ENCODE results near the gene SCG3. TPM values are rescaled to one million over a fixed set of nuclear protein-coding genes. Genes with fewer than 3 reads are reported as not detected.

SCG3 gene
- total RNA-seq, 4 donors from 2014 or later: not detected

- Histone ChIP-seq H3K27me3 (peaks cover 18% of the 10 kb centered on the region), H3K27ac (no peak overlapping the region), H3K4me1 (no peaks in the 10 kb centered on the region), H3K4me3 (no peak overlapping the region), H3K36me3 (no peaks in the 10 kb centered on the region), H3K9me3 (no peaks in the 10 kb centered on the region)
- TF ChIP-seq POLR2A (IDR thresholded peaks at IDR 0.05): no peak
- TF ChIP-seq CTCF (IDR thresholded peaks at IDR 0.05): no peak
- no peak for TF ChIP-seq EP300 (IDR thresholded peaks at IDR 0.05)
- no peak for DNase-seq (ENCODE audit: low spot score in 2 of 2)
- 26% methylated on average over 6 of the region's 6 CpGs for WGBS
These were observed 13.8 kb upstream of the SCG3 start for GRCh38 chr15:51667478-51667877.

GRCh38 chr15:51668446-51668845, 12.9 kb upstream of the SCG3 start:
- no peaks in the 10 kb centered on the region for H3K36me3 ChIP-seq
- 85% methylated on average over 5 of the region's 5 CpGs for WGBS
- no peak for TF ChIP-seq EP300 (IDR thresholded peaks at IDR 0.05)
- no peak for TF ChIP-seq POLR2A (IDR thresholded peaks at IDR 0.05)
- TF ChIP-seq POLR2AphosphoS5 (IDR thresholded peaks at IDR 0.05): no peak
- DNase-seq (ENCODE audit: low spot score in 2 of 2): no peak
- H3K27ac ChIP-seq: no peak overlapping the region
- H3K27me3 ChIP-seq: peaks cover 25% of the 10 kb centered on the region
- no peak overlapping the region for H3K4me3 ChIP-seq
- no peaks in the 10 kb centered on the region for H3K9me3 ChIP-seq
- no peaks in the 10 kb centered on the region for H3K4me1 ChIP-seq

- no peaks in the 10 kb centered on the region for H3K4me1 ChIP-seq
These were observed 11.9 kb upstream of the SCG3 start for GRCh38 chr15:51669381-51669780.

GRCh38 chr15:51672155-51672687, 9.1 kb upstream of the SCG3 start:
- Histone ChIP-seq H3K4me1 (no peaks in the 10 kb centered on the region), H3K27ac (no peak overlapping the region), H3K36me3 (no peaks in the 10 kb centered on the region), H3K4me3 (no peak overlapping the region), H3K9me3 (no peaks in the 10 kb centered on the region), H3K27me3 (peaks cover 25% of the 10 kb centered on the region)
- TF ChIP-seq POLR2AphosphoS5 (IDR thresholded peaks at IDR 0.05) (no peak), EP300 (IDR thresholded peaks at IDR 0.05) (no peak), CTCF (IDR thresholded peaks at IDR 0.05) (no peak), POLR2A (IDR thresholded peaks at IDR 0.05) (no peak)
- 36% methylated on average over 9 of the region's 9 CpGs for WGBS
- DNase-seq (ENCODE audit: low spot score in 2 of 2): no peak

More at GRCh38 chr15:51669381-51669780, 11.9 kb upstream of the SCG3 start:
- no peaks in the 10 kb centered on the region for H3K36me3 ChIP-seq
- no peak for DNase-seq (ENCODE audit: low spot score in 2 of 2)
- no peak overlapping the region for H3K27ac ChIP-seq
- H3K27me3 ChIP-seq: peaks cover 25% of the 10 kb centered on the region
- H3K4me3 ChIP-seq: no peak overlapping the region
- TF ChIP-seq EP300 (IDR thresholded peaks at IDR 0.05) (no peak), POLR2AphosphoS5 (IDR thresholded peaks at IDR 0.05) (no peak), POLR2A (IDR thresholded peaks at IDR 0.05) (no peak)
- no peaks in the 10 kb centered on the region for H3K9me3 ChIP-seq
- WGBS: 56% methylated on average over 2 of the region's 2 CpGs

- no peak for TF ChIP-seq EP300 (IDR thresholded peaks at IDR 0.05)
- no peak for TF ChIP-seq POLR2AphosphoS5 (IDR thresholded peaks at IDR 0.05)
- TF ChIP-seq POLR2A (IDR thresholded peaks at IDR 0.05): no peak
- TF ChIP-seq CTCF (IDR thresholded peaks at IDR 0.05): no peak
- no peak for DNase-seq (ENCODE audit: low spot score in 2 of 2)
- no peaks in the 10 kb centered on the region for H3K36me3 ChIP-seq
- 46% methylated on average over 2 of the region's 2 CpGs for WGBS
- H3K9me3 ChIP-seq: no peaks in the 10 kb centered on the region
- no peak overlapping the region for H3K4me3 ChIP-seq
- no peak overlapping the region for H3K27ac ChIP-seq
- H3K27me3 ChIP-seq: peaks cover 25% of the 10 kb centered on the region
- H3K4me1 ChIP-seq: no peaks in the 10 kb centered on the region
These were observed 8.1 kb upstream of the SCG3 start for GRCh38 chr15:51672913-51673857.

- TF ChIP-seq CTCF (IDR thresholded peaks at IDR 0.05) (no peak), EP300 (IDR thresholded peaks at IDR 0.05) (no peak), POLR2A (IDR thresholded peaks at IDR 0.05) (no peak), POLR2AphosphoS5 (IDR thresholded peaks at IDR 0.05) (no peak)
- H3K36me3 ChIP-seq: no peaks in the 10 kb centered on the region
- no peaks in the 10 kb centered on the region for H3K4me1 ChIP-seq
- no peaks in the 10 kb centered on the region for H3K9me3 ChIP-seq
- DNase-seq (ENCODE audit: low spot score in 2 of 2): no peak
- peaks cover 19% of the 10 kb centered on the region for H3K27me3 ChIP-seq
- WGBS: 67% methylated on average over 1 of the region's 1 CpG
- no peak overlapping the region for H3K27ac ChIP-seq
- no peak overlapping the region for H3K4me3 ChIP-seq
These were observed 6.1 kb upstream of the SCG3 start for GRCh38 chr15:51675234-51675633.
